ENCODE data around the gene GJB1.

- TF ChIP-seq CTCF (IDR thresholded peaks at IDR 0.05) (no peak), POLR2AphosphoS5 (IDR thresholded peaks at IDR 0.05) (no peak), POLR2A (IDR thresholded peaks at IDR 0.05) (no peak)
Observed at GRCh38 chrX:71228063-71228642, 5.1 kb downstream of the GJB1 start.
